ENCODE measurements around the gene DALRD3.

DNA sequence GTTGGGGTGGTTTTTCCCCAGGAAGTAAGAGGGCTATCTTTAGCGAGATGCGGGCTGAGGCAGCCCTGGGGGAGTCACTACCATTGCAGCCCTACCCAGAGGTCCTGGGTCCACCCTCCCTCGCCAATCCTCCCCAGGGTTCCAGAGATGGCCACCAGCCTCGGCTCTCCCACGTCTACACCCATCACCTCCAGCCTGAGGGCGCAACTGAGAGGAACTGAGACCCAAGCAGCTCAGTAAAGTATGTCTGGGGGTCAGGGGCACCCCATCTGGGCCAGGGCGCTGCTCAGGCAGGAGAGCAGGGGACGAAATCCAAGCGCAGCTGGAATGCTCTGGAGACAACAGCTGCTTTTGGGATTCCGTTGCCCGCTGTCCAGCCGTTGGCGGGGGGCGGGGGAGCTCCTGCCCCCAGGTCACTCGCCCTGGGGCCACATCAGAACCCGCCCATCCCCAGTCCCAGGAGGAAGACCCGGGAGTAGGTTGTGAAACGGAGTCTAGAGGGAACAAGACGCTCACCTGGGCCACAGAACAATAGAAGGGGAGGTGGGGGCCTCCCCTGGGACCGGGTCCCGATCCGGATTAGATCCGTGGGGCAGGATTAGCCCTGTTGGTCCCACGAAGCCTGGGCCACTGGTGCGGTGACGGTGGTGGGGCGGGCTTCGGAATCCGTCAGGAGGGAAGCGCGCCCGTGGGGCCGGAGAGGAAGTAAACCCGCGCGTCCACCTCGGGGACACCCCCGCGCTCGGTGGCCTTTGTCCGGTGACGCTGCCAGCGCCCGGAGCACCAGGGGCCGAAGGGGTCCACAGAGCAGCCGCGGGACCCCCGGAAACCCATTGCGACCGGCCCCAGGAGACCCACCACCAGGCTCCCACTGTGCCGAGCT is 2.2 kb upstream of the DALRD3 start:
- TF ChIP-seq CTCF (IDR thresholded peaks at IDR 0.05; ENCODE audit: low read depth, low read length) (peak; percentile 12; the same call in 1 of the 2 replicates), EZH2phosphoT487 (IDR thresholded peaks at IDR 0.05; ENCODE audit: low read depth) (no peak)

All from OCI-LY3 (cell line).